Trophoblast cell (in vitro differentiated cells and primary cell): Measurements from ENCODE around the gene EPHA1.

Experiments
- DNase-seq, 2 donors: peaks; one replicate each; pipeline ENCODE4 v3.0.0-alpha.2; 2016
- H2AFZ ChIP-seq: 2 replicates; pipeline ENCODE4 v1.6.1; 2013; ENCODE audit warnings: low read length, moderate library complexity, mild to moderate bottlenecking; ENCODE audit not compliant: insufficient read depth, poor library complexity
- H2AK5ac ChIP-seq: 2 replicates; pipeline ENCODE4 v1.6.1; 2013; ENCODE audit warnings: mild to moderate bottlenecking, low read length
- H2BK120ac ChIP-seq: 2 replicates; pipeline ENCODE4 v1.6.1; 2013; ENCODE audit warnings: low read length, mild to moderate bottlenecking, moderate library complexity; ENCODE audit not compliant: insufficient read depth, poor library complexity
- H2BK12ac ChIP-seq: 2 replicates; pipeline ENCODE4 v1.6.1; 2013; ENCODE audit warnings: mild to moderate bottlenecking, low read length, moderate library complexity
- H2BK5ac ChIP-seq: 2 replicates; pipeline ENCODE4 v1.6.1; 2013; ENCODE audit warnings: low read length, low read depth, moderate library complexity, mild to moderate bottlenecking; ENCODE audit not compliant: poor library complexity
- H3K14ac ChIP-seq: 2 replicates; pipeline ENCODE4 v1.6.1; 2013; ENCODE audit warnings: mild to moderate bottlenecking, low read length
- H3K18ac ChIP-seq: 2 replicates; pipeline ENCODE4 v1.6.1; 2013; ENCODE audit warnings: mild to moderate bottlenecking, low read length
- H3K23ac ChIP-seq: 2 replicates; pipeline ENCODE4 v1.6.1; 2013; ENCODE audit warnings: low read length
- H3K27ac ChIP-seq: 2 replicates; pipeline ENCODE4 v1.5.1; 2013; ENCODE audit warnings: low read depth, mild to moderate bottlenecking, inconsistent platforms, low read length, moderate library complexity
- H3K27me3 ChIP-seq: 2 replicates; pipeline ENCODE4 v1.6.1; 2013; ENCODE audit warnings: inconsistent platforms, mild to moderate bottlenecking, low read length, moderate library complexity; ENCODE audit not compliant: insufficient read depth
- H3K36me3 ChIP-seq, 2 experiments: 1 replicate in 1 of 2; 2 replicates in 1 of 2; pipeline ENCODE4 v1.6.1; 2013; ENCODE audit warnings: low read length in 2 of 2, mild to moderate bottlenecking in 2 of 2, moderate library complexity in 1 of 2; ENCODE audit not compliant: insufficient read depth in 2 of 2, control insufficient read depth in 1 of 2
- H3K4ac ChIP-seq: 2 replicates; pipeline ENCODE4 v1.6.1; 2013; ENCODE audit warnings: low read depth, mild to moderate bottlenecking, low read length, moderate library complexity
- H3K4me1 ChIP-seq, 2 experiments: 1 replicate in 1 of 2; 2 replicates in 1 of 2; pipeline ENCODE4 v1.6.1; 2013; ENCODE audit warnings: low read length in 2 of 2, mild to moderate bottlenecking in 2 of 2, moderate library complexity in 1 of 2; ENCODE audit not compliant: insufficient read depth in 2 of 2, control insufficient read depth in 1 of 2
- H3K4me2 ChIP-seq: 2 replicates; pipeline ENCODE4 v1.6.1; 2013; ENCODE audit warnings: inconsistent platforms, mild to moderate bottlenecking, low read length, moderate library complexity
- H3K4me3 ChIP-seq: 2 replicates; pipeline ENCODE4 v1.5.1; 2013; ENCODE audit warnings: mild to moderate bottlenecking, low read depth, low read length, inconsistent platforms
- H3K79me1 ChIP-seq: one replicate; pipeline ENCODE4 v1.6.1; 2013; ENCODE audit warnings: low read length
- H3K79me2 ChIP-seq: 2 replicates; pipeline ENCODE4 v1.6.1; 2013; ENCODE audit warnings: low read length, mild to moderate bottlenecking; ENCODE audit not compliant: control insufficient read depth, insufficient read depth, poor library complexity
- H3K9ac ChIP-seq: 2 replicates; pipeline ENCODE4 v1.6.1; 2013; ENCODE audit warnings: mild to moderate bottlenecking, low read length
- H3K9me3 ChIP-seq: 2 replicates; pipeline ENCODE4 v1.6.1; 2013; ENCODE audit warnings: low read depth, mild to moderate bottlenecking, control low read depth, inconsistent platforms, low read length; ENCODE audit not compliant: insufficient read depth
- H4K12ac ChIP-seq: 2 replicates; pipeline ENCODE4 v1.6.1; 2013; ENCODE audit warnings: low read depth, mild to moderate bottlenecking, low read length, moderate library complexity
- H4K8ac ChIP-seq: 2 replicates; pipeline ENCODE4 v1.6.1; 2013; ENCODE audit warnings: low read depth, mild to moderate bottlenecking, low read length, moderate library complexity
- H4K91ac ChIP-seq: one replicate; pipeline ENCODE4 v1.6.1; 2013; ENCODE audit warnings: low read depth, mild to moderate bottlenecking, low read length, moderate library complexity
- WGBS: extraction: QIAGEN DNeasy Blood & Tissue Kit; methylation state at CpG from one replicate; pipeline ENCODE4 v1.1.7; 2013; ENCODE audit warnings: missing lambda C conversion rate; ENCODE audit not compliant: insufficient read length, insufficient coverage; ENCODE audit errors: extremely low coverage; 5-methylcytosine and 5-hydroxymethylcytosine counted together

The EPHA1 gene

DNA sequence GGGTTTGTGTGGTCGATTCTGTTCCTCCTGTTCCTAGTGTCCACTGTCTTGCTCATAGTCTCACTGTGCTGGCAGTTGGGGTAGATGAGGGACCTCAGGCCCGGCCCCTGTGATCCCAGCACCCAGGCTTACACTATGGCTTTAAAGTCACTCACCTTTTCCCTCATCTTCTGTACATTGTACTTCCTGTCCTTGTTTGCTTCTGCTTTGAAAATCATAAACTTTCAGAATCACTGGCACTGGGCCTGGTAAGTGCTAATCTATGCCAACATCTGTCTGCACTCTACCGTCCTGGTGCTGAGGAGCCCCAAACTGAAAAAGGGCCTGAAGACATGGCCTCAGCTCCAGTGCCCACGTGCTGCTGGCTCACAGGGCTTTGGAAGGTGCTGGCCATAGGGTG lies 28.9 kb upstream of the EPHA1 start:
- H2BK12ac ChIP-seq: no peak overlapping the region
- no CpG with 5 or more reads among the region's 4 CpGs for whole genome bisulfite sequencing
- no peak overlapping the region for H4K91ac ChIP-seq
- H3K23ac ChIP-seq: no peak overlapping the region
- H3K9me3 ChIP-seq: no peaks in the 10 kb centered on the region
- no peak overlapping the region for H2BK5ac ChIP-seq
- no peaks in the 10 kb centered on the region for H3K36me3 ChIP-seq
- no peaks in the 10 kb centered on the region for H3K79me1 ChIP-seq
- H3K9ac ChIP-seq: no peak overlapping the region
- no peak overlapping the region for H3K14ac ChIP-seq
- no peak overlapping the region for H2AK5ac ChIP-seq
- H3K4me3 ChIP-seq: no peak overlapping the region
- no peak overlapping the region for H2BK120ac ChIP-seq
- H4K12ac ChIP-seq: no peak overlapping the region
- no peak for DNase-seq
- no peak overlapping the region for H3K27ac ChIP-seq
- H3K4me1 ChIP-seq: no peaks in the 10 kb centered on the region
- no peak overlapping the region for H3K4ac ChIP-seq
- no peaks in the 10 kb centered on the region for H3K79me2 ChIP-seq
- no peak overlapping the region for H3K4me2 ChIP-seq
- no peak overlapping the region for H3K18ac ChIP-seq
- H3K27me3 ChIP-seq: no peaks in the 10 kb centered on the region
- no peak overlapping the region for H4K8ac ChIP-seq
- H2AFZ ChIP-seq: no peak overlapping the region

DNA sequence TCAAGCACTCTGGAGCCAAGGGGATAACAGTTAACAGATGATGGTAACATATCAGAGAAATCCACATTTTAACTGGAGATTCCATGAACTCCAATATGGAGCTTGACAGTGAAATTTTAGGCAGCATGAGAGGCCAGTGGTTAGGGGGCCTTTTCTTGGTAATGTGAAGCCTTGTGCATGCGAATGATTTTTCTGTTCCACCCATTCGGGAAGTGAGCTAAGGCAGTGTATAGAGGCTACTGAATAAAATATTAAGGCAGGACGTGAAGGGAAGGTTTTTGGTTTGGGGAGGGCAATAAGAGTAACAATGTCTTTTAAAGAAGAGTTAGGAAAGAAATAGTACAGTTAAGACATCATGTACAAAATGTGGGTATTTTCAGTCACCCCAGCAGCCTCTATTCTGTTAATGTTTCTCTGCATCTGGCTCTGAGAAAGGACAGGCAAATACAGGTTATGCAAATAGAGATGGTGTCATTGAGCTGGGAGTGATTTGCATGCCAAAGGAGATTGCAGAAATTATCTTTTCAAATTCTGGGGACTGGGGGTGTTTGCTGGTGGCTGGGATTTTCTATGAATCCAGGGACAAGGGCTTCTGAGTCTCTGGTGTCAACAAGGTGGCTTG lies 27.8 kb upstream of the EPHA1 start:
- no peak overlapping the region for H3K4ac ChIP-seq
- H4K12ac ChIP-seq: no peak overlapping the region
- H3K4me1 ChIP-seq: no peaks in the 10 kb centered on the region
- no peak overlapping the region for H2BK120ac ChIP-seq
- no peak overlapping the region for H2AFZ ChIP-seq
- H3K27me3 ChIP-seq: no peaks in the 10 kb centered on the region
- H4K91ac ChIP-seq: no peak overlapping the region
- H3K9ac ChIP-seq: no peak overlapping the region
- H3K27ac ChIP-seq: no peak overlapping the region
- H3K36me3 ChIP-seq: no peaks in the 10 kb centered on the region
- no peak overlapping the region for H2BK5ac ChIP-seq
- no CpG with 5 or more reads among the region's 3 CpGs for WGBS
- no peak for DNase-seq
- no peak overlapping the region for H3K23ac ChIP-seq
- H4K8ac ChIP-seq: no peak overlapping the region
- H2BK12ac ChIP-seq: no peak overlapping the region
- H2AK5ac ChIP-seq: no peak overlapping the region
- no peaks in the 10 kb centered on the region for H3K9me3 ChIP-seq
- H3K79me1 ChIP-seq: no peaks in the 10 kb centered on the region
- H3K4me3 ChIP-seq: no peak overlapping the region
- H3K14ac ChIP-seq: no peak overlapping the region
- H3K4me2 ChIP-seq: no peak overlapping the region
- H3K18ac ChIP-seq: no peak overlapping the region
- no peaks in the 10 kb centered on the region for H3K79me2 ChIP-seq

DNA sequence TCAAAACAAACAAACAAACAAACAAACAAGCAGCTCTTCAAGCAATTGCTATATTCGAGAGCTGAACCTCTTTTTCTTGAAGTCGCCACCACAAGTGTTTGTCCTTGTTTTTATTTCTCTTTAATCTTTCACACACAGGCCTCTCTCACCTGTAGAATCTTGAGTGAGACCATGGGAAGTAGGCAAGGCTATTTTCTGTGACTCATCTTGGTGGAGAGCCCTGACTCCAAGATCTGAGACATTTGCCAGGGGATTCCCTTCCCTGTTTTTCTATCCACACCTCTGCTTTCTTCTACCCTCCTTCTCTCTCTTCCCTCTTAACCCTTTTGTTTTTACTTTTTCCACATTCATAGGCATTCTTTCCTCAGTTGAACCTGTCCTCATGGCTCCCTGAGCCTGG lies 26.6 kb upstream of the EPHA1 start:
- no peak overlapping the region for H3K23ac ChIP-seq
- H3K4me1 ChIP-seq: no peaks in the 10 kb centered on the region
- H3K18ac ChIP-seq: no peak overlapping the region
- H2BK12ac ChIP-seq: no peak overlapping the region
- H3K79me1 ChIP-seq: no peaks in the 10 kb centered on the region
- no peak overlapping the region for H2AK5ac ChIP-seq
- no peak overlapping the region for H3K14ac ChIP-seq
- H3K9me3 ChIP-seq: no peaks in the 10 kb centered on the region
- H3K79me2 ChIP-seq: no peaks in the 10 kb centered on the region
- H3K4me2 ChIP-seq: no peak overlapping the region
- H2AFZ ChIP-seq: no peak overlapping the region
- no peak overlapping the region for H3K9ac ChIP-seq
- no peaks in the 10 kb centered on the region for H3K27me3 ChIP-seq
- H2BK120ac ChIP-seq: no peak overlapping the region
- no peak overlapping the region for H2BK5ac ChIP-seq
- H3K27ac ChIP-seq: no peak overlapping the region
- no peaks in the 10 kb centered on the region for H3K36me3 ChIP-seq
- no peak overlapping the region for H3K4ac ChIP-seq
- no peak overlapping the region for H4K12ac ChIP-seq
- no peak overlapping the region for H3K4me3 ChIP-seq
- DNase-seq: no peak
- no peak overlapping the region for H4K91ac ChIP-seq
- no peak overlapping the region for H4K8ac ChIP-seq
- no CpG with 5 or more reads among the region's 2 CpGs for WGBS

DNA sequence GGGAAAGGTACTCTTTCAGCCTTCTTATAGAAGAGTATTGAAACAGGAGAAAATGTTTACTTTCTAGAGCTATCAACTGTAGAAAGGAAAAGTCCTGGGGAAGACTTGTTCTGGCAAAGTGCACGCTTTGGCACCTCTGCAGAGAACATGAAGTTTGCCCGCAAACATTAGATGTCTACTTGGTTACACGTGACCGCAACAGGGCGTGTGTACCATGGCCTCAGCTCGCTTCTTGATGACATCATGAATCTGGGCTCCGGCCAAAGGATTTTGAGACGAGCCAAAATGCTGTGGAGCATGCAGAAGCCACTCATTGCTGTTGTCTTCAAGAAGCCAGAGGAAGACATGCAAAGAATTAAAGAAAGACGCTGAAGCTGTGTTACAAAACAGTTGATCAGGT lies 26.0 kb upstream of the EPHA1 start:
- no peak overlapping the region for H3K4ac ChIP-seq
- H4K91ac ChIP-seq: no peak overlapping the region
- no peak overlapping the region for H3K18ac ChIP-seq
- no peak overlapping the region for H2BK120ac ChIP-seq
- no peaks in the 10 kb centered on the region for H3K27me3 ChIP-seq
- no peak overlapping the region for H3K27ac ChIP-seq
- no peak overlapping the region for H2AK5ac ChIP-seq
- no peaks in the 10 kb centered on the region for H3K36me3 ChIP-seq
- H3K23ac ChIP-seq: no peak overlapping the region
- no peak overlapping the region for H4K8ac ChIP-seq
- DNase-seq: no peak
- no peaks in the 10 kb centered on the region for H3K9me3 ChIP-seq
- no peak overlapping the region for H3K4me3 ChIP-seq
- H2AFZ ChIP-seq: no peak overlapping the region
- no peak overlapping the region for H3K4me2 ChIP-seq
- H4K12ac ChIP-seq: no peak overlapping the region
- no peak overlapping the region for H3K14ac ChIP-seq
- H2BK12ac ChIP-seq: no peak overlapping the region
- H3K79me2 ChIP-seq: no peaks in the 10 kb centered on the region
- H3K4me1 ChIP-seq: no peaks in the 10 kb centered on the region
- no peak overlapping the region for H2BK5ac ChIP-seq
- H3K9ac ChIP-seq: no peak overlapping the region
- H3K79me1 ChIP-seq: no peaks in the 10 kb centered on the region
- no CpG with 5 or more reads among the region's 9 CpGs for WGBS
